Measurements from ENCODE around the gene PDZD2. TPM values are rescaled to one million over a fixed set of nuclear protein-coding genes. Genes with fewer than 3 reads are reported as not detected.
A peak's percentile ranks its signal among the peaks of the same experiment; 100 is the strongest.

The PDZD2 gene
- total RNA-seq, 1 donor from 2014 or later = 42.7 TPM

DNA sequence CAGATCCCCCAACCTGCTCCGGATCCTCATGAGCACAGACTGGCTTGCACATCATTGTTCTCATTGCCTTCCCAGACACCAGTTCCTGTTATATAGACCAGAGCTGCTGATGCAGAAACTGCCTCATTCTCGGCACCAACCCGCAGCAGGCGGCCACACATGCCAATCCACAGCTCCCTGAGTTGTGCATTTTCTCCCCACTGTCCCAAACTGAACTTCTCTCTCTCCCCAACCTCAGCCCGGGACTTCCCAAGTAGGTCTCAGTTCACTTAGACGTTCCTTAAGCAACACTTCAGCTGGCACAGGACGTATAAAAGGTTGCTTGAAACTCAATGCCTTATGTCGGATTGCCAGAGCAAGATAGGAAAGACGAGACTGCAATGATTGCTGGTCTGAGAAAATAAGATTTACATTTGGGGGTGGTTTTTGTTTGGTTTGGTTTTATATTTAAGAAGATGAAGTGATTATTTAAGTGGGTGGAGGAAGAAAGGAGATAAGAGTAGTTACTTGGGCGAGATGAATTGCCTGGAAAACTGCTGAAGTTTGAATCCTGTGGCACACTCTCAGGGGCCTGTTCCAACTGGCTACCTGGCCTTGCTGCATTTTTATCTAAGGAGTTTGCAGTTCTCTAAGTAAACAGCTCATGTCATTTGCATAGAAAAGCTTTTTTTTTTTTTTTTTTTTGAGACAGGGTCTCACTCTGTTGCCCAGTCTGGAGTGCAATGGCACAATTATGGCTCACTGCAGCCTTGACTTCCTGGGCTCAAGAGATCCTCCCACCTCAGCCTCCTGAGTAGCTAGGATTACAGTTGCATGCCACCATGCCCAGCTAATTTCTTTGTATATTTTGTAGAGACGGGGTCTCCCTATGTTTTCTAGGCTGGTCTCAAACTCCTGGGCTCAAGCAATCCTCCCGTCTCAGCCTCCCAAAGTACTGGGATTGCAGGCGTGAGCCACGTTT is 379.8 kb downstream of the PDZD2 start:
- Histone ChIP-seq H3K36me3 (no peaks in the 10 kb centered on the region), H3K4me3 (peak overlapping the region in 1 of 2 donors; percentile 9), H3K27ac (no peak overlapping the region), H3K27me3 (no peaks in the 10 kb centered on the region), H3K9me3 (no peaks in the 10 kb centered on the region), H3K4me1 (peaks cover 21% of the 10 kb centered on the region)
- intact Hi-C loops (cut with DNase I) = no loop called here
- TF ChIP-seq, protein P1, sequence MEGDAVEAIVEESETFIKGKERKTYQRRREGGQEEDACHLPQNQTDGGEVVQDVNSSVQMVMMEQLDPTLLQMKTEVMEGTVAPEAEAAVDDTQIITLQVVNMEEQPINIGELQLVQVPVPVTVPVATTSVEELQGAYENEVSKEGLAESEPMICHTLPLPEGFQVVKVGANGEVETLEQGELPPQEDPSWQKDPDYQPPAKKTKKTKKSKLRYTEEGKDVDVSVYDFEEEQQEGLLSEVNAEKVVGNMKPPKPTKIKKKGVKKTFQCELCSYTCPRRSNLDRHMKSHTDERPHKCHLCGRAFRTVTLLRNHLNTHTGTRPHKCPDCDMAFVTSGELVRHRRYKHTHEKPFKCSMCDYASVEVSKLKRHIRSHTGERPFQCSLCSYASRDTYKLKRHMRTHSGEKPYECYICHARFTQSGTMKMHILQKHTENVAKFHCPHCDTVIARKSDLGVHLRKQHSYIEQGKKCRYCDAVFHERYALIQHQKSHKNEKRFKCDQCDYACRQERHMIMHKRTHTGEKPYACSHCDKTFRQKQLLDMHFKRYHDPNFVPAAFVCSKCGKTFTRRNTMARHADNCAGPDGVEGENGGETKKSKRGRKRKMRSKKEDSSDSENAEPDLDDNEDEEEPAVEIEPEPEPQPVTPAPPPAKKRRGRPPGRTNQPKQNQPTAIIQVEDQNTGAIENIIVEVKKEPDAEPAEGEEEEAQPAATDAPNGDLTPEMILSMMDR (IDR thresholded peaks at IDR 0.05) = no peak
- TF ChIP-seq POLR2A (IDR thresholded peaks at IDR 0.05) (no peak), POLR2AphosphoS5 (IDR thresholded peaks at IDR 0.05; ENCODE audit: insufficient read depth in 1 of 2, low read depth in 1 of 2) (no peak)
- no peak for DNase-seq (ENCODE audit: extremely low spot score in 2 of 2)

DNA sequence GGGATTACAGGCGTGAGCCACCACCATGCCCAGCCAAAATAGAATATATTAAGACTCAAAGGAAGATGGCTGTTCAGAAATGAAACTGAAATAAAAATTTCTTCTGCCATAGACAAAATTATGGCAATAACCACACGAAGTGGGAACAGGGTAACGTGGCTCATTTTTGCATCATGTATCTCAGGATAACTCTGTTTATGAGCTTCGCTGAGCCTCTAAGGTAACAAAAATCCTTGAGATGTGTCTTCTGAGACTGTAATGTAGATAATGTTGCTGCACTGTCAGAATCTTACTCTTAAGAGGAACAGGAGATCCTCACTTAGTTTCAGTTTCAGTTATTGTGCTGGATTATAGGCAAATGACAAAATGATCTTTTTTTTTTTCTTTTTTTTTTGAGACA is 381.3 kb downstream of the PDZD2 start:
- Histone ChIP-seq H3K4me1 (peaks cover 21% of the 10 kb centered on the region), H3K36me3 (no peaks in the 10 kb centered on the region), H3K4me3 (no peak overlapping the region), H3K9me3 (no peaks in the 10 kb centered on the region), H3K27me3 (no peaks in the 10 kb centered on the region), H3K27ac (no peak overlapping the region)
- intact Hi-C loops (cut with DNase I) = no loop called here
- TF ChIP-seq POLR2AphosphoS5 (IDR thresholded peaks at IDR 0.05; ENCODE audit: insufficient read depth in 1 of 2, low read depth in 1 of 2) = no peak
- no peak for TF ChIP-seq POLR2A (IDR thresholded peaks at IDR 0.05)
- TF ChIP-seq, protein P1 (IDR thresholded peaks at IDR 0.05) = no peak
- no peak for DNase-seq (ENCODE audit: extremely low spot score in 2 of 2)

DNA sequence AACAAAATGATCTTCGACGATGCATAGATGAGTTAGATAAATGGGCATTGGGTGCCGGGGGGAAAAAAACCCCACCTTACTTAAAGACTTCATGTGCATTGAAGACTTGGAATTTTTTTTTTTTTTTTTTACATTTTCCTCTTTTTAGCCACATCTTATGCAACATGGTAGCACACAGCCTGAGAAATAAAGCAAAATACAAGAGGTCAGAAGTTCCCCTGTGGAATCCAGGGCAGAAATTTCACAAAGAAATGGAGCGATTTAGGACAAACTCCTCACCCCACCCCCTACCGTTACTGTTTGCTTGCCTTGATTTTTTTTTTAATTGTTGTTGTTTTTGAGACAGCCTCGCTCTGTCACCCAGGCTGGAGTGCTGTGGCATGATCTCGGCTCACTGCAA is 382.0 kb downstream of the PDZD2 start:
- Histone ChIP-seq H3K4me3 (no peak overlapping the region), H3K36me3 (no peaks in the 10 kb centered on the region), H3K27me3 (no peaks in the 10 kb centered on the region), H3K4me1 (peaks cover 21% of the 10 kb centered on the region), H3K9me3 (no peaks in the 10 kb centered on the region), H3K27ac (no peak overlapping the region)
- no peak for DNase-seq (ENCODE audit: extremely low spot score in 2 of 2)
- intact Hi-C loops (cut with DNase I) = no loop called here
- TF ChIP-seq, protein P1 (IDR thresholded peaks at IDR 0.05) = no peak
- no peak for TF ChIP-seq POLR2A (IDR thresholded peaks at IDR 0.05)
- no peak for TF ChIP-seq POLR2AphosphoS5 (IDR thresholded peaks at IDR 0.05; ENCODE audit: insufficient read depth in 1 of 2, low read depth in 1 of 2)

DNA sequence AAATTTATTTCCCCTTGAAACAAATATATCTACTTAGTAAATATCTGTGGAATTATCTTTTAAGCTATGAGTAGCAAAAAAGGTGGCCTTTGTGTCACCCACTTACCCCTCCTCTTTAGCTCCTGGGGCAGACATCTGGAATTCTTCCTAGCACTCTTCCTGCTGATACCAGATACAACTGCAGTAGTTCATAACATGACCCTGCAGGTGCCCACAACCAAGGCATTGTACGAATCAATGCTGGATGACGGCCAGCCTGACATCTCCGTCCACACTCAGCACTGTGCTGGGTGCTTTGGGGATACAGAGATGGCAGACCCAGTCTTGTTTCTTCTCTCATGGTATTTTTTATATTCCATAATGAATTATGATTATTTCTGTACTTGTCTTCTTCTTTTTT is 382.8 kb downstream of the PDZD2 start:
- peaks cover 28% of the 10 kb centered on the region for H3K4me1 ChIP-seq
- intact Hi-C loops (cut with DNase I) = no loop called here

More for the DNA sequence above, 382.8 kb downstream of the PDZD2 start:
- H3K27me3 ChIP-seq = no peaks in the 10 kb centered on the region
- TF ChIP-seq POLR2AphosphoS5 (IDR thresholded peaks at IDR 0.05; ENCODE audit: insufficient read depth in 1 of 2, low read depth in 1 of 2) = no peak
- TF ChIP-seq POLR2A (IDR thresholded peaks at IDR 0.05) = no peak
- TF ChIP-seq, protein P1 (IDR thresholded peaks at IDR 0.05) = no peak
- DNase-seq (ENCODE audit: extremely low spot score in 2 of 2) = no peak
- no peak overlapping the region for H3K27ac ChIP-seq
- no peaks in the 10 kb centered on the region for H3K36me3 ChIP-seq
- H3K9me3 ChIP-seq = no peaks in the 10 kb centered on the region
- no peak overlapping the region for H3K4me3 ChIP-seq

All from vagina (tissue), 2 donors.